NCI-H345 treated with DMSO at 0.1 percent for 48 hours (cell line): ENCODE measurements around the gene KCNN4.
"Not testable (repeated sequence)": the region's sequence is repeated elsewhere in the genome, so short reads cannot be mapped to it uniquely, and the experiment has no call there.

ENCODE experiments used
- DNase-seq: peaks from one replicate; lab custom pipeline; 2025; ENCODE audit not compliant: unreplicated experiment; lab: John Stamatoyannopoulos, UW

KCNN4 gene

DNA sequence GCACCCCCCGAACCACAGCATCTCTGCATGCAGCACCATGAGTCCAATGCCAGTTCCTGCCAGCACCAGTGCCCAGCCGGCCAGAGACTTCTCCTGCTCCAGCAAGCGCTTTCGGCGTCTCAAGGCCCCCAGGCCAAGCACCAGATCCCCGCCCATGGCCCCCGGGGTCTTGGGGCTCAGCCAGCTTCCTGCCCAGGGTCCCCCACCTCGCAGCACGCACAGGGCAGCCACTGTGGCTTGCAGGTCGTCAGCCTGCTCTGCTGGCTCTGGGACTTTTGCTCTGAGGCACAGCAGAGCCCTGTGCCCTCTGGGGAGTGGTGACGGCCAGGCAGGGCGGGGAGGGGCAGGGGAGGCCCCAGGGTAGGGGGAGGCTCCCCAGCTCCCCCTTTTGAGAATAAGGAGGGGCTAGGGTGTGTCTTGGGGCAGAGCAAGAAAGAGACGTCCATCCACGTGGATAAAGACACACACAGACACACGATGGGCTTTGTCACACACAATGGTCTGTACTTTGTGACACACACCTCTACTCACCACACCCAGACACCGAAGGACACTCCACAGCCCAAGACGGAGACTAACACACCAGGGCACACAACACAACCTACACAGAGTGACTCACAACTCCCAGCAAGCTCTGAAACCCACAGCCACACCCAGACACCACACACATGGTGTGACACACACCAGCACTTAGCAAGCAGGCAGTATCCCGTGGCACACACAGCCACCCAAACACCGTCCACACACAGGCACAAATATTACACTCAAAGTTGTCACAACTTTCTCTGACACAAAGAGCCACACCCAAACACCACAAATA lies at the start of gene KCNN4:
Gene KCNN4, minus strand, starts transcription at position 268 of the 820 bp plus-strand sequence. Its CDS starts 112 bp downstream, at position 156.
- DNase-seq: no peak

DNA sequence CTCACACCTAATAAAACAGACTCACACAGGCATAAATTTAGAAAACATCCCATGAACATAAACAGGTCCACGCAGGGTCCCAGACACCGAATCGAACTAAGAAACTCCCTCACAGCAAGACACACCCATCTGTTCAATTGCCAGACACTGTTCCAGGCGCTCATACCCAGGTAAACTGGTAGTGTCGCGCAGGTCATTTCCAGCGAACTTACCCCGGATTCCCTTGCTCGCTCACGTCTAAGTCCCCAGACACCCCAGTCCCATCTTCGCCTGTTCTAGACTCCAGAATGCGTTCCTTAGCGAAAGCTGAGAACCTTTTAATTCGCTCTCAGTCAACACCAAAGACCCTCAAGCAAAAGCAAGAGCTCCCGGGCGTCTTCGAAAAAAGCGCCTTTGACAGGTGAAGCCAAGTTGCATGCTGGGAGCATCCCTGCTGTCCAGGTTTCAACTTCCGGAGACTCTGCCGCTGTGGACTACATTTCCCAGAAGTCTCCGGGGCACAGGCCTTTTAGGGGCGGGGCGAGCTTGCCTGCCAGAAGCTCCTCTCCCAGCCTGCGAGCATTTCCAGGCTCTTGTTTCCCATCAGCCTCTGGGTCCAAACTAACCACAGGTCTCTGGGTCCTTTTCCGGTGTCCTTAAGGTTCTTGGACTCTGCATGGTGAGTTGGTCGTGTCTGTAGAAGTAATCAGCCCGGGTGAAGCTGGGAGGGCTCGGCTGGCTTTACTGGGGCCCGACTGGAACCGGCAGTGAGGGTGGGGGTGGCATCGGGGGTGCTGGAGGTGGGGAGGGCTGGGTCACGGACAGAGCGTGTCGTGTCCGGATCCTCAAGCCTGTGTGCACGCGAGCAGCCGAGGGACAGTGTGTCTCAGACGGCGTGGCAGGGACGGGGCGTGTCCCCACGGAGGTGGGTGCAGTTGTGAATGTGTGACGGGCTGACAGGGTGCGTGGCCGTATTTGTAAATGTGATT lies 46.3 kb upstream of the KCNN4 start, which contains the start of gene ZNF283:
Gene ZNF283, plus strand, starts transcription at position 535 of the 968 bp plus-strand sequence. CDS start 6,184 bp downstream, outside the sequence.
- DNase-seq: peak; percentile 77

DNA sequence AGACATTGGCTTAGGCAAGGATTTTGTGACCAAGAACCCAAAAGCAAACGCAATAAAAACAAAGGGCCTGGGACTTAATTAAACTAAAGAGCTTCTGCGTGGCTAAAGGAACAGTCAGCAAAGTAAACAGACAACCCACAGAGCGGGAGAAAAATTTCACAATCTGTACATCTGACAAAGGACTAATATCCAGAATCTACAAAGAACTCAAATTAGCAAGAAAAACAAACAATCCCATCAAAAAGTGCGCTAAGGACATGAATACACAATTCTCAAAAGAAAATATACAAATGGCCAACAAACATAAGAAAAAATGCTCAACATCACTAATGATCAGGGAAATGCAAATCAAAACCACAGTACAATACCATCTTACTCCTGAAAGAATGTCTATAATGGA lies 43.8 kb upstream of the KCNN4 start:
- not testable (repeated sequence) for DNase-seq

DNA sequence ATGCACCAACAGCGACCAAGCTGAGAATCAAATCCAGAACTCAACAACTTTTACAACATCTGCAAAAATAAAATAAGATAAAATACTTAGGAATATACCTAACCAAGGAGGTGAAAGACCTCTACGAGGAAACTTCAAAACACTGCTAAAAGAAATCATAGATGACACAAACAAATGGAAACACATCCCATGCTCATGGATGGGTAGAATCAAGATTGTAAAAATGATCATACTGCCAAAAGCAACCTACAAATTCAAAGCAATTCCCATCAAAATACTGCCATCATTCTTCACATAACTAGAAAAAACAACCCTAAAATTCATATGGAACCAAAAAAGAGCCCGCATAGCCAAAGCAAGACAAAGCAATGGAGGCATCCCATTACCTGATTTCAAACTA lies 43.1 kb upstream of the KCNN4 start:
- not testable (repeated sequence) for DNase-seq

DNA sequence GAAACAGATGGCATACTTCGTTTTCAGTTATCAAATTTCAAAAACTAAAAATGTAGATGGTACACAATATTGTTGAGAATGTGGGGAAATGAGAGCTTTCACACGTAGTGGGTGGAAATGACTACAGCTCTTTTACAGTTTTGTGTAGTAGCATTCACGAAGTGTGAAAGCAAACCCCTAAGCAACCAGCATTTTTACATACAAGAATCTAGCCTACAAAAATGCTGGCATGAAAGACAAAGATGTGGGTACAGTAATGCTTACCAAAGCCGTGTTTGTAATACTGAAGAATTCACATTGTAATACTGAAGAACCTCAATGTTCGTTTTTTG lies 40.1 kb upstream of the KCNN4 start:
- no peak for DNase-seq

DNA sequence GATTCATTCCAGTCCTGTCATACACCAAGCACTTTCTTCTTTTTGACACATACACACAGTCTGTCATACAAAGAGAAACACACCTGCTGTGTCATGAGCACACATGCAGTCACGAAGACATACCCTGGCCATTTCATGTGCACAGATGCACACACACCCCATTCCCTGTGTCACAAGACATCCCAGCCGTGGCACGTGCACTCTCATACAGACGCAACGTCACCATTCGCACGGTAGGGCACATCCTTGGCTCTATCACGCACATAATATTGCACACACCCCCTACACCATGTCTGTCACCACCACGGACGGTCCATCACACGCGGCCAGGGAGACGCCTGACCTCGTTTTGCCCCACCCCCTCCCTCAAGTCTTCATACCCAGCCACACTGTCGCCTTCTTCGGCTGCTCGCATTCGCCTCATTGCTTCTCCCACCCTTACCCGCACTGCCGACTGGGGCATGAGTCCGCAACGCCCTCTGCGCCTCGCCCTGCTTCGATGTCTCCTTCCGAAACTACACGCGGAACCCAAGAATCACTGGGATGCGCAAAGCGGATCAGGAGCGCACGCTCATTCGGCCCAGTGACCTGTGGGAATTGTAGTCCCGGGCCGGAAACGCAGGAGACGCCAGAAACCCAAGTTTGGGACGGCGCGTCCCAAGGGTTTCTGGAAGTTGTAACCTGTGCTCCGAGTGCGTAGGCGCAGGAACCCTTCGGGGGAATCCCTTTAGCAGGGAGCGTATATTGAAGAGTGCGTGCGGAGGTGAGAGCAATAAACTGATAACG lies 39.5 kb upstream of the KCNN4 start:
- DNase-seq: no peak

DNA sequence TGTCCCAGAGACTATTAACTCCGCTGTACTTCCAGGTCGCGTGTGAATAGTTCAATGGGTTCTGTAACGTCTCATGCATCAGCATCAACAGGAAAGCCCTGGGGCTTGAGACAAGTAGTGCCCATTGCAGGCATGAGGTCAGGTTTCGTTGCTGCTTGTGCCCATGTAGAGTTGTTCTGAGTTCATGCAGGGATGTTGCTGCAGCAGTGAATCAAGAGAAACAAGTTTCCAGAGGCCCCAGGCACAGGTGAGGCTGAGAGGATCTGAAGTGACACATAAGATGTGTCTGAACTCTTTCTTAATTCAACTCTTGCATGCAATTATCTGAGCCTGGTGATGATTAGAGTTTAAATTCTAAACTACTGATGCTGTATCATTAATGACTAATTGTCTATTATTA lies 37.7 kb upstream of the KCNN4 start:
- DNase-seq: no peak

DNA sequence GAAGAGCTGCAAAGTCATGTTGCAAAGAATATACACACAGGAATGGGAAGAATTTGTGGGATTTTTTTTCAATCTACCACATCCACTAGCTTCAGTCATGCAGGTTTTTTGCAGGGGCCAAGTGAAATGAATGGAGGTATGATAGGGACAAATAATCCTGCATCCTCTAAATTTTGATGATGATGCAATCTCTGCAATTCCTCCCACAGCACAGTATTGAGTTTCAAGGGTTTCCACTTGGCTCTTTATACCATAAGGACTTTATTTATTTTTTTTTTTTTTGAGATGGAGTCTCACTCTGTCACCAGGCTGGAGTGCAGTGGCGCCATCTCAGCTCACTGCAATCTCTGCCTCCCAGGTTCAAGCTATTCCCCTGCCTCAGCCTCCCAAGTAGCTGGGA lies 36.7 kb upstream of the KCNN4 start:
- DNase-seq: not testable (repeated sequence)

DNA sequence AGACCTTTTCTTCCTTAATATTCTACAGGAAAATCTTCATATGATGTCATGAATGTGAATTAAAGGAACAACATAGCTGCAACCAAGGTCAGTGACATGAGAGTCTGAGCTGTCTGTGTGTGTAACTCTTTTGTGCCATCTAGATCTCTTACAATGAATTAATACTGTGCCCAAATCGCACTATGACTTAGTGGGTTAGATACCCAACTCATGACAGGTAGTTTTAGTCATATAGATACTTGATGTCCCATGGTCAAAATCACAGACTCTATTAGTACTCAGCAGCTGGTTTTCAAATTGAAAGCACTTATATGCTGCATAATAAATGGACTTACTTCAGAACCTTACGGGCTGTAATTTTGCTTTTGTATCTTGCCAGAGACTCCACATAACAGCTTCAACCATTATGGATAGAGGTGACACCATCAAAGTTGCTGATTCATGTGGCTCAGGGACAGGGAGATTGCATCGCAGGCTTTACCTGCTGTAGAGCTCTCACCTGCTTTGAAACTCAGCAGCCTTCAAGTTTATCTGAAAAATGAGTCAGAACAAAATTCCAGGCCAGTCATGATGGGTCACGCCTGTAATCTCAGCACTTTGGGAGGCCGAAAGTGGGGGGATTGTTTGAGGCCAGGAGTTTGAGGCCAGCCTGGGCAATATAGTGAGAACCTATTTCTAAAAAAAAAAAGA lies 34.0 kb upstream of the KCNN4 start:
- DNase-seq: no peak

DNA sequence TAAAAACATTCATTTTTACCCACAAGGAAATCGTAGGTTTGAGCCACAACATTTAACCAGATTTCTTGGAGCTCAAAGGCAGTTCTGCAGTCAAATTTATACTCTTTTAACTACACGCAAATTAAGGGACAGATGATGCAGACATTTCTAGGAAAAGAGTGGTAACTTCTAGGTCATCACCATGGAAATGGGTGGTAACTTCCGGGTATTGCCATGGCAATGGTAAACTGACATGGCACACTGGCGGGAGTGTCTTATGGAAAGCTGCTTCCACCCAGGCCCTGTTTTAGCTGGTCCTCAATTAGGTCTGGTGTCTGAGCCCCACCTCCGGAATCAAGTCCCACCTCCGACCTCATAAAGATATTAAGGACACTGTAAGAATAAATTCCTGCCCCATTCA lies 31.9 kb upstream of the KCNN4 start:
- DNase-seq: no peak

DNA sequence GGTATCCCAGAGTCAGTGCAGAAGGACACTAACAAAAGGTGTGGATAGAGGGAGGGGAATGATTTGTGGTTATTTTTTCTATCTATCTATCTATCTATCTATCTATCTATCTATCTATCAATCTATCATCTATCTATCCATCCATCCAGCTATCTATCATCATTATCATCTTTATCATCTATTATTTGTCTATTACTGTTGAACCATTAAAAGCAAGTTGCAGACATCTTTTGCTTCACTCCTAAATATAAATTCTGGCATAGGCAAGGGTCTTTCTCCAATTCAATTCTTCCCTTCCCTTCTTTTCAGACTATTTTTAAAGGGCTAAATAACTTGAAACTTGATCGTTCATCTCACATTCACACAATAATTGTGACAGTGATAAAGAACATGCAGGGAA lies 31.5 kb upstream of the KCNN4 start:
- no peak for DNase-seq

DNA sequence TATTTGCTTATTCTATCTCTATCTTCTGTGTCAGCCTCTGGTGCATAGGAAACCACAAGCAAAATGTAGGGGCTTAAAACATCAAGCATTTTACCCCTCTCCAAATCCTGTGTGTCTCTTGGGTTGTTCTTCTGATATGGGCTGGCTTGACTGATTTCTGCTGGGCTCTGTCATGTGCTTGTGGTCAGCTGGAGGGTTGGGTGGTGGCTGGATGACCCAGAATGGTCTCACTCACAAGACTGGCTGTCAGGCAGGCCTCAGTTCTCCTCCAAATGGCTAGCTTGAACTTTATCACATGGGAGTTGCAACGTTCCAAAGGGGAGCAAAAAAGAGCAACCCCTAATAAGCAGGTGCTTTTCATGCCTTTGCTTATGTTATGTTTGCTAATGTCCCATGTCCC lies 31.1 kb upstream of the KCNN4 start:
- no peak for DNase-seq

DNA sequence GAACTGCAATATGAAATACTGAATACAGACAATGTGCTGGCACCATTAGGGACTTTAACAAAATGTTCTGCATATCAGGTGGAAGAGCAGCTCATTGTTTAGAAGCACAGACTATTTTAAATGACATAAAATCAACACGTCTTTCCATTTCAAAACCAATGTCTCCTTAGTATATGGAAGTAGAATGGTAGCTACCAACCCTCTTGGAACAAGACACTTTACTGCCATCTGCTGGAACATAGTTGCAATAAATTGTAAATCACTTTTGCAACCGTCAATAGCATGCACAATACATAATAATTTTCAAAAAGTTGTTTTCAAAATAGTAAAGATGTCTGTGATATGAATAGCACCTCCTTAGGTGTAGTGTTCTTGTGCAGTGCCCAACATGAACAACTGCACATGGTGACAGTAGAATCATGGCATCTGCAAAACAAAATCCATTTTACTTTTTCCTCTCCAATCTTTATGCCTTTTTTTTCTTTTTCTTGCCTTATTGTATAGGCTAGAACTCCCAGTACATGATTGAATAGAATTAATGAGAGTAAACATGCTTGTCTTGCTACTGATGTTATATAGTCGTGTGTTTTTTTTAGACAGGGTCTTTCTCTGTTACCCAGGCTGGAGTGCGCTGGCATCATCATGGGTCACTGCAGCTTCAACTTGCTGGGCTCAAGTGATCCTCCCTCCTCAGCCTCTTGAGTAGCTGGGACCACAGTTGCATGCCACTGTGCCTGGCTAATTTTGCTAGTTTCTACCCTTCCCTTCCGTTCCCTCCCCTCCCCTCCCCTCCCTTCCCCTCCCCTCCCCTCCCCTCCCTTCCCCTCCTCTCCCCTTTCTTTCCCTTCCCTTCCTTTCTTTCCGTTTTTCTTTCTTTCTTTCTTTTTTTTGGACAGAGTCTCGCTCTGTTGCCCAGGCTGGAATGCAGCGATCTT lies 29.3 kb upstream of the KCNN4 start:
- peak; percentile 31 for DNase-seq

DNA sequence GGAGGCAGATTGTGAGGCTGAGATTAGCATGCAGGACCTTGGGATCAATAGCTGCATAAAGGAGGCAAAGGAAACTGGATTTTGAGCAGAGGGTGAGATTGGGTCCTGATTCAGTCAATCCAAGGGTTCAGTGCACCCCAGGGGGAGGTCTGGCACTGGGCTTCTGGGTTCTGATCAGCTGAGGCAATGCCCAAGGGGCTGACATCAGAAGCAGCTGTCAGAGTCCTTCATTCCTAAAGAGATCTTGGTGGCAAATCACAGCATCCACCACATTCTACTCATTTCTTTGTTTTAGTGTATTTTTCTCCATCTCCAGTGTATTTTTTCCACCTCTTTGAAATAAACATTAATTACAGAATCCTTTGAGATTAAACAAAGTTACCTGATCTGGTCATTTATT lies 26.9 kb upstream of the KCNN4 start:
- DNase-seq: no peak

DNA sequence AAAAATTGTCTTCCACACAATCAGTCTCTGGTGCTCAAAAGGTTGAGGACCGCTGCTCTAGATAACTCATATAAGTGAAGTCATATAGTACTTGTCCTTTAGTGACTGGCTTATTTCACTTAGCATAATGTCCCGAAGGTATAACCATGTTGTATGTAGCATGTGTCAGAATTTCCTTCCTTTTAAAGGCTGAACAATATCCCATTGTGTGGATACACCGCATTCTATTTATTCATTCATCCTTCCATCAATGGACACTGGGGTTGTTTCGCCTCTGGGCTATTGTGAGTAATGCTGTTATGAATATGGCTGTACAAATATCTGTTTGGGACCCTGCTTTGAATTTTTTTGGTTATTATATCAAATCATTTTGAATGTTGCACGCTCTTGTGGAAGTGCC lies 26.1 kb upstream of the KCNN4 start:
- DNase-seq: no peak

DNA sequence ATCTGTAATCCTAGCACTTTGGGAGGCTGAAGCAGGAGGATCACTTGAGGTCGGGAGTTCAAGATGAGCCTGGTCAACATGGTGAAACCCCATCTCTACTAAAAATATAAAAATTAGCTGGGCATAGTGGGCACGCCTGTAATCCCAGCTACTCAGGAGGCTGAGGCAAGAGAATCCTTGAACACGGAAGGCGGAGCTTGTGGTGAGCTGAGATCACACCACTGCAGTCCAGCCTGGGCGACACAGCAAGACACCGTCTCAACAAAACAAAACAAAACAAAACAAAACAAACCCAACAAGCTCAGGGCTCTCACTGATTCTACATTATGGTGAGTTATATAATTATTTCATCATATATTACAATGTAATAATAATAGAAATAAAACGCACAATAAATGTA lies 25.6 kb upstream of the KCNN4 start:
- not testable (repeated sequence) for DNase-seq

DNA sequence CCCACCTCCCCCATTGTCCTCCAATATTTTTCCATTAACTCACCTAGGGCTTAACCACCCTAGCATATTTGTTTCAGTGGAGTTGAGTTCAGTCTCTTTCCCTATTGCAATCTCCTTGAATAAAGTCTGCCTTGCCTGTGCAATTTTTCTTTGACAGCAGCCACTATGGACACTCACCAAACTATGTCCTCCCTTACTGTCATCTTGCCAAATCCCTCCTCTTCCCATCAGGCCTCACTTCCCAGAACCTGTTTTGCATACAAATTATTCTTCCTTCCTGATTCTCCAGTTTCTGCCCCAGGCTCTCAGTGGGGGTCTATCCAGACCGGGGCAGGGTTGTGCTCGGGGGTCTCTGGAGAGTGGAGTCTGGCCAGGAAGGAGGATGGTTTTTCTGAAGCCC lies 23.7 kb upstream of the KCNN4 start:
- no peak for DNase-seq

DNA sequence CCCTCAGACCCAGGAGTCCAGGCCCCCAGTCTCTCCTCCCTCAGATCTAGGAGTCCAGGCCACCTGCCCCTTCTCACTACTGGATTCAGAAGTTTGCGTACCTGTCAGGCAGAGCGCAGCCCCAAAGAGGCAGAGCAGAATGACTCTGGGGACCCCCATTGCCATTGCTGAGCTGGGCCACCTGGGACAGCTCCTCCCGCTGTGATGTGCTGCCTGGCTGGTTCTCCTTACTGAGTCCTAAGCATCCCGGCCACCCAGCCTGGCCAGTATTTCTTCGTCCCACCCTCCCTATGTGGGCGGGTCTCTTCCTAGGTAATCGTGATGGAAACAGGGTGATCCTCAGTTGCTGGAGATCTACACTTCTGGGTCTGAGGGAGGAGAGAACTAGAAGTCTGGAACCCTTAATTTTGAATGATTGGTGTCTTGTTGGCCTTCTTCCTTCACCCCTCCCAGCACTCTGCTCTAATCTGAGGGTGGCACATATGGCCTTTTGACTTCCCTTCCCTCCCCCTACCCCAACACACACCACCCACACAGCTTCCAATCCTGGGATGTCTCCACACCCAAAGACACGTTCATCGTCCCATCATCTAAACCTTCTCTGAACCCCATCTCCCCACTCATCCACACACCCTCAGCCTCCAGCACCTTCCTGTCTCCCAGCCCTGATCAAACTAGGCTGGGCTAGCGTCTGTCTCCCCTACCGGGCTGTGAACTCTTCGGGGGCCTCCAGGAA lies 21.6 kb upstream of the KCNN4 start, which contains the start of gene LYPD5:
Gene LYPD5, minus strand, starts transcription at position 232 of the 736 bp plus-strand sequence. Its CDS starts 67 bp downstream, at position 165.
- DNase-seq: no peak
